ENCODE data around the gene RTP5. TPM values are rescaled to one million over a fixed set of nuclear protein-coding genes. Genes with fewer than 3 reads are reported as not detected.

Gene RTP5
- total RNA-seq, 1 experiment from 2014 or later: not detected

GRCh38 chr2:241841181-241842066, 28.1 kb upstream of the RTP5 start:
- H3K9ac ChIP-seq (ENCODE audit: extremely low read depth, insufficient read length, low read length): no peak overlapping the region
- H3K4me2 ChIP-seq (ENCODE audit: insufficient read depth, insufficient read length, low read length): no peak overlapping the region
- H2BK20ac ChIP-seq (ENCODE audit: low read depth, low read length, poor library complexity, severe bottlenecking): no peak overlapping the region
- no peaks in the 10 kb centered on the region for H3K9me3 ChIP-seq (ENCODE audit: control insufficient read depth, low read depth, low read length)
- H3K23ac ChIP-seq (ENCODE audit: insufficient read length, low read depth, low read length): no peak overlapping the region
- no peak overlapping the region for H2BK5ac ChIP-seq (ENCODE audit: insufficient read length, low read length)
- no peak overlapping the region for H2BK15ac ChIP-seq (ENCODE audit: low read depth, low read length)
- peaks cover 45% of the 10 kb centered on the region for H3K27me3 Mint-ChIP-seq (ENCODE audit: low read depth)
- H3K79me2 ChIP-seq (ENCODE audit: insufficient read depth, low read length): no peaks in the 10 kb centered on the region
- peaks cover 2% of the 10 kb centered on the region; the same call in 1 of the 2 replicates for H3K27me3 ChIP-seq (ENCODE audit: insufficient read depth, low read length)
- H4K8ac ChIP-seq (replicated peaks; ENCODE audit: insufficient read length, low read depth, low read length): no peak overlapping the region
- H3K9me3 Mint-ChIP-seq: peaks cover 0 to 4% of the 10 kb centered on the region in 2 experiments; a peak in 1 of 5 replicates
- no peak overlapping the region for H2BK120ac ChIP-seq (ENCODE audit: low read depth, low read length, poor library complexity, severe bottlenecking)
- TF ChIP-seq CTCF (conservative IDR thresholded peaks at IDR 0.05): no peak
- DNase-seq: peak; percentile 35
- H3K14ac ChIP-seq (ENCODE audit: insufficient read depth, low read length): no peak overlapping the region; the same call in 1 of the 2 replicates
- no peak overlapping the region for H2BK12ac ChIP-seq (ENCODE audit: insufficient read length, low read depth, low read length)
- no peaks in the 10 kb centered on the region for H3K79me1 ChIP-seq (ENCODE audit: insufficient read depth, low read depth, low read length, poor library complexity, severe bottlenecking)
- H3K23me2 ChIP-seq (ENCODE audit: insufficient read length, low read depth, low read length, poor library complexity, severe bottlenecking): no peaks in the 10 kb centered on the region
- no peak overlapping the region for H3K4ac ChIP-seq (ENCODE audit: low read depth, low read length)
- peaks cover 0 to 1% (median 0%) of the 10 kb centered on the region in 3 experiments; a peak in 1 of 7 replicates for H3K36me3 Mint-ChIP-seq (ENCODE audit: insufficient read depth in 1 of 3, low read depth in 3 of 3)
- H3K56ac ChIP-seq (ENCODE audit: insufficient read length, low read depth, low read length): no peak overlapping the region
- no peak overlapping the region for H4K91ac ChIP-seq (ENCODE audit: insufficient read length, low read depth, low read length)
- no peak overlapping the region for H2AFZ ChIP-seq (ENCODE audit: low read length)
- no peaks in the 10 kb centered on the region; the same call in 1 of the 2 replicates for H3K4me1 ChIP-seq (ENCODE audit: insufficient read depth, low read length)
- H3K4me1 Mint-ChIP-seq: peaks cover 14 to 35% of the 10 kb centered on the region in 2 experiments
- no peak overlapping the region for H3T11ph ChIP-seq (ENCODE audit: low read length)
- H3K18ac ChIP-seq (ENCODE audit: insufficient read length, low read depth, low read length): no peak overlapping the region
- no CpG with 5 or more reads among the region's 28 CpGs for WGBS (ENCODE audit: extremely low coverage, insufficient read length, low lambda C conversion rate)
- H3K27ac ChIP-seq (ENCODE audit: insufficient read length, low read depth, low read length): no peak overlapping the region
- H3K4me3 Mint-ChIP-seq: no peak overlapping the region
- H2AK5ac ChIP-seq (ENCODE audit: insufficient read length, low read length): no peak overlapping the region
- H4K5ac ChIP-seq (ENCODE audit: insufficient read length, low read depth, low read length): no peak overlapping the region
- H3K27ac Mint-ChIP-seq: no peak overlapping the region
- no peaks in the 10 kb centered on the region for H4K20me1 ChIP-seq (ENCODE audit: control insufficient read depth, insufficient read depth, insufficient read length)

Data from H9 (cell line).